Ectodermal cell (in vitro differentiated cells): ENCODE measurements around the gene PBRM1.
"Not testable (repeated sequence)": the region's sequence is repeated elsewhere in the genome, so short reads cannot be mapped to it uniquely, and the experiment has no call there.

Experiments
- H3K27ac ChIP-seq: 2 replicates; pipeline ENCODE4 v1.7.0; 2013; ENCODE audit warnings: mild to moderate bottlenecking, low read depth, low read length; ENCODE audit not compliant: insufficient read depth, poor library complexity, severe bottlenecking
- H3K27me3 ChIP-seq: 2 replicates; pipeline ENCODE4 v1.7.0; 2013; ENCODE audit warnings: mild to moderate bottlenecking, low read length; ENCODE audit not compliant: insufficient read depth, control insufficient read depth, poor library complexity, severe bottlenecking
- H3K36me3 ChIP-seq: one replicate; pipeline ENCODE4 v1.7.0; 2013; ENCODE audit warnings: low read length; ENCODE audit not compliant: control insufficient read depth, insufficient read depth
- H3K4me1 ChIP-seq: one replicate; pipeline ENCODE4 v1.7.0; 2013; ENCODE audit warnings: low read length; ENCODE audit not compliant: control insufficient read depth, insufficient read depth
- H3K4me3 ChIP-seq: 2 replicates; pipeline ENCODE4 v1.7.0; 2013; ENCODE audit warnings: low read depth, low read length, control low read depth; ENCODE audit not compliant: insufficient read depth
- H3K9me3 ChIP-seq: 2 replicates; pipeline ENCODE4 v1.7.0; 2013; ENCODE audit warnings: mild to moderate bottlenecking, low read length, moderate library complexity; ENCODE audit not compliant: control insufficient read depth
- WGBS, 2 experiments: methylation state at CpG; one replicate each; pipeline ENCODE4 v1.1.7; 2013; ENCODE audit warnings: missing lambda C conversion rate in 2 of 2; 5-methylcytosine and 5-hydroxymethylcytosine counted together

Gene PBRM1

DNA sequence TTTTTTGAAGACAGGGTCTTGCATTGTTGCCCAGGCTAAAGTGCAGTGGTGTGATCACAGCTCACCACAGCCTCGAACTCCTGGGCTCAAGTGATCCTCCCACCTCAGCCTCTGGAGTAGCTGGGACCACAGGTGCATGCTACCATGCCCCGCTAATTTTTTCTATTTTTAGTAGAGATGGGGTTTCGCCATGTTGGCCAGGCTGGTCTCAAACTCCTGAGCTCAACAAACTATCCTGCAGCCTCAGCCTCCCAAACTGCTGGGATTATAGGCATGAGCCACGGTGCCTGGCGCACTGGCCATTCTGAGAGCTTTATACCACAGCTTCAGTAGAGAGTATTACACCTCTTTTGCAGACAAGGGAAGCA, 159.1 kb downstream of the PBRM1 start:
- H3K4me3 ChIP-seq, H3K27me3 ChIP-seq, H3K27ac ChIP-seq, H3K4me1 ChIP-seq, H3K9me3 ChIP-seq: not testable (repeated sequence)
- 97% methylated on average over 5 of the region's 5 CpGs for WGBS, 2 experiments
- peaks cover 41% of the 10 kb centered on the region for H3K36me3 ChIP-seq

DNA sequence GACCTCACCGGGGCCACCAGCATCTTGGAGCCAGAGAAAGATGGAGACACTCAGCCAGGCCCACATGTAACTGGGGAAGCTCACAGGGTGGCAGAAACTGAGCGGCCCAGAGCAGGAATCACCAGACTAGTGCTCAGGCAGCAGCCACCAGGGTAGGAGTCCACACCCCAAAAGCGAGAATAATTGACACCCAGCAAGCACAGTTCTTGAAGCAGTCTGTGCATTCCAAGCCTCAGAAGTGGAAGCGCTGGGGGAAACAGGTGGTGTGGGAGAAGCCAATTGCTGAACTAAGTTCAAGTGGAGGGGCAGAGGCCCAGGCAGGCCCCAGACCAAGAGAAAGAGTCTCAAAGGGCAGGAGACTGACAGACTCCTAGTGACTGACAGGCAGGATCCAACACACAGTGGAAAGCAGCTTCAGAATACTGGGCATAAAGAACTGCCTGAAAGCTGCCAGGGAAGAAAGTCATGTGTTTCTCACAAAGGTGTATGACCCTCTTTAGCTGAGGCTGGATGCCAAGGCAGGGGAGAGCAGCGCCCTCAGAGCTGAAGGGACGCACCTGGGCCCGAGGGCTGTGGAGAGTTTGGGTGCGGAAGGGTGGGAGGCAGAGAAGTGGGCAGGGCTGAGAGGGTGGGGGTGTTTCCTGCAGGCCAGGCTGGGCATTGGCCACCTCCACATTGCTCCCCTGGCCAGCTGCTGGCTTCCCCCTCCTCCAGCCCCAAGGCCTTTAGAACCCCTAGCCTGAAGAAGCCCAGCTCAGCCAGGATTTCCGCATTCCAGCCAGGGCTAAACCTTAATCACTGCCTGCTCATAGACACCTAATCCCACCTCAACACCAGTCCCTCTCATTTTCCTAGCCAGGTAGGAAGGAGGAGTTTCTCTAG, 159.8 kb downstream of the PBRM1 start:
- WGBS, 2 experiments: 90 to 92% methylated on average over 9 of the region's 9 CpGs
- no peaks in the 10 kb centered on the region for H3K9me3 ChIP-seq
- peaks cover 41% of the 10 kb centered on the region for H3K36me3 ChIP-seq
- no peaks in the 10 kb centered on the region for H3K27me3 ChIP-seq
- H3K4me1 ChIP-seq: no peaks in the 10 kb centered on the region
- H3K4me3 ChIP-seq: no peak overlapping the region
- H3K27ac ChIP-seq: no peak overlapping the region

DNA sequence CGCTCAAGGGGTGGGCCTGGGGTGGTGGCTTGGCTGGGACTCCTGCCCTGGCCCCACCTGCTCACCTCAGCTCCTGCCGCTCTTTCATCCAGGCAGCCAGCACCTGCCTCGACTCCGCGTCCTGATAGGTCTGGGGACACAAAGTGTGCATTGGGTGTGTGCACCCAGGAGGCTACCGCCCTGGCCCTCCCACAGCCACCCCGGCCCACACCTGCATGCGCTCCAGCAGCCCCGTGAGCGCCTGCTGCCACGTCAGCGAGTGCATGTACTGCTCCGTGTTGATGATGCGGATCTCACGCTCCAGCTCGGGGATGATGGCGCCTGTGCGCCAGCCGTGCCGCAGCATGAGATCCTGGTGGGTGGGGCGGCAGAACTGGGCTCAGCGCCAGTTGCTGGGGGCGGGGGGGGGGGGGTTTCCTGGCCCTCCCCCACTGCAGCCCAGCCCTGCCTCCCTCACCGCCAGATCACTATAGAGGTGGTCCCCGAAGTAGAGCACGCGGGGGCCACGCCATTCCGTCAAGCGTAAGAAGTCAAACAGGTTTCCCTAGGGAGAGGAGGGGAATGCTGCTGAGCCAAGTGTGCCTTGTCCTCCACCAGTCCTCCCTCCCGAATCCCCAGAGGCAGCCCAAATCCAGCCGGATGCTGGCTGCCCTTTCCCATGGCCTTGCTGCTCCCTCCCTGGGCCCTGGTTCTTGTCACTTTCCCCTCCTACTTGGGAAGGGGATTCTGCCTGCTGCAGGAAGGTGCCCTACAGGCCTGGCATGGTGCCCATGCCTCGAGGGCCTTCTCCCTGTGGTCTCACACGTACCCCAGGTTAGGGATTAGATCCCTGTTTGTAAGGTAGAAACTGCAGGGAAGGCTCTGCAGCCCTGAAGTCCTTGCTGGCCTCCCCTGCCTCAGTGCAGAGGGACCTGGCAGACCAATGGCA, 160.7 kb downstream of the PBRM1 start:
- no peaks in the 10 kb centered on the region for H3K9me3 ChIP-seq
- WGBS, 2 experiments: 96% methylated on average over 34 of the region's 34 CpGs
- H3K27ac ChIP-seq: no peak overlapping the region
- H3K4me1 ChIP-seq: no peaks in the 10 kb centered on the region
- H3K4me3 ChIP-seq: no peak overlapping the region
- no peaks in the 10 kb centered on the region for H3K27me3 ChIP-seq
- peaks cover 41% of the 10 kb centered on the region for H3K36me3 ChIP-seq

DNA sequence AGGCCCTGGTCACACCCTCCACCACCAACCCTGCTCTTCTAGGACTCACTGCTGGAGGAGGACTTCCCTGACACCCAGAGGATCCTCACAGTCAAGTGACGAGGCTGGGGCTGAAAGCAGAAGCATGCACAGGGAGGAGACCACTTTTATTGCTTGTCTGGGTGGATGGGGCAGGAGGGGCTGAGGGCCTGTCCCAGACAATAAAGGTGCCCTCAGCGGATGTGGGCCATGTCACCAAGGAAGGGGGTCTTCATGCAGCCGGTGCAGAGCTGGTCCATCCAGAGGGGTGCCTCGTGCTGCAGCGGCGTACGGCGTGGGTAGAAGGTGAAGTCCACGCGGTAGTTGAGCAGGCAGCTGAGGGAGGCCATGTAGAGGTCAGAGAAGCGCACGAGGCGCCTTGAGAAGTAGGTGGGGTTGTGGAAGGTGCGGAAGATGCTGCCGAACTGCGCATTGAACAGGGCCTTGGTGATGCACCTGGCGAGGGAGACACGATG, 161.4 kb downstream of the PBRM1 start:
- H3K27ac ChIP-seq: no peak overlapping the region
- H3K4me1 ChIP-seq: no peaks in the 10 kb centered on the region
- no peak overlapping the region for H3K4me3 ChIP-seq
- no peaks in the 10 kb centered on the region for H3K9me3 ChIP-seq
- WGBS, 2 experiments: 96 to 97% methylated on average over 18 of the region's 18 CpGs
- H3K27me3 ChIP-seq: no peaks in the 10 kb centered on the region
- peaks cover 40% of the 10 kb centered on the region for H3K36me3 ChIP-seq

DNA sequence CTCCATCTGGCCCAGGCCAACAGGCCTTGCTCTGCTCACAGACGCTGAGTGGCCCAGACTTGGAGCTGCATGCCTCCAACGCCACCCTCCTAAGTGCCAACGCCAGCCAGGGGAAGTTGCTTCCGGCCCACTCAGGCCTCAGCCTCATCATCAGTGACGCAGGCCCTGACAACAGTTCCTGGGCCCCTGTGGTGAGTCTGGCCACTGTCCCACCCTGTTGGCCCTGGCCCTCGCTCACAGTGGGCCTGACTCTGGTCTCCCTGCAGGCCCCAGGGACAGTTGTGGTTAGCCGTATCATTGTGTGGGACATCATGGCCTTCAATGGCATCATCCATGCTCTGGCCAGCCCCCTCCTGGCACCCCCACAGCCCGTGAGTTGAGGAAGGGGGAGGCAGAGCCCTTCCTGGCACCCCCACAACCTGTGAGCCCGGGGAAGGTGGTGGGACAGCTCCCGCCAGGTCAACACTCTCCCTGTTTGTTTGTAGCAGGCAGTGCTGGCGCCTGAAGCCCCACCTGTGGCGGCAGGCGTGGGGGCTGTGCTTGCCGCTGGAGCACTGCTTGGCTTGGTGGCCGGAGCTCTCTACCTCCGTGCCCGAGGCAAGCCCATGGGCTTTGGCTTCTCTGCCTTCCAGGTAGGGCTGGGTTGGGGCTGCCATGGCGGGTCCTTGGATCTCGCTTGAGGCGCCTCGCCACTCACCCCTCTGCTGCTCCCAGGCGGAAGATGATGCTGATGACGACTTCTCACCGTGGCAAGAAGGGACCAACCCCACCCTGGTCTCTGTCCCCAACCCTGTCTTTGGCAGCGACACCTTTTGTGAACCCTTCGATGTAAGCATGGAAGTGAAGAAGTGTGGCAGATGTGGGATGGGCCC, 162.1 kb downstream of the PBRM1 start:
- Histone ChIP-seq H3K36me3 (peaks cover 33% of the 10 kb centered on the region), H3K27me3 (no peaks in the 10 kb centered on the region), H3K4me1 (no peaks in the 10 kb centered on the region), H3K27ac (no peak overlapping the region), H3K4me3 (no peak overlapping the region), H3K9me3 (no peaks in the 10 kb centered on the region)
- 95 to 96% methylated on average over 26 of the region's 26 CpGs for WGBS, 2 experiments

DNA sequence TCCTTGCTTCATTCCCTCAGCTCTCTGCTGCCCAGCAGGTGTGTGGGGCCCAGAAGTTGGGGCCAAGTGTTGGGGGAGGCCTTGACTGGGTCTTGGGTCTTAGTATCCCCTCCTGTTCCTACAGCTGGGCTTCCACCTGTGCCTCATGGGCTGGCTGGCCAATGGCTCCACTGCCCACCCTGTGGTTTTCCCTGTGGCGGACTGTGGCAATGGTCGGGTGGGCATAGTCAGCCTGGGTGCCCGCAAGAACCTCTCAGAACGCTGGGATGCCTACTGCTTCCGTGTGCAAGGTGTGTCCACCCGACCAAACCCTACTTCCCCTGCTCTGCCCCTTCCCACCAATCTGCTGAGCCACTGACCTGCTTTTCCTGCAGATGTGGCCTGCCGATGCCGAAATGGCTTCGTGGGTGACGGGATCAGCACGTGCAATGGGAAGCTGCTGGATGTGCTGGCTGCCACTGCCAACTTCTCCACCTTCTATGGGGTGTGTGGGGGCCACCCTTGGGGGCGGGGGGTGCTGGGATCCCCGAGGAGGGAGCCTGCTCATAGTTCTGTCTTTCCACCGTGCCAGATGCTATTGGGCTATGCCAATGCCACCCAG, 163.0 kb downstream of the PBRM1 start:
- Histone ChIP-seq H3K9me3 (no peaks in the 10 kb centered on the region), H3K27me3 (peaks cover 7% of the 10 kb centered on the region), H3K27ac (no peak overlapping the region), H3K36me3 (peaks cover 26% of the 10 kb centered on the region), H3K4me3 (no peak overlapping the region), H3K4me1 (no peaks in the 10 kb centered on the region)
- 93 to 95% methylated on average over 14 of the region's 14 CpGs for WGBS, 2 experiments

DNA sequence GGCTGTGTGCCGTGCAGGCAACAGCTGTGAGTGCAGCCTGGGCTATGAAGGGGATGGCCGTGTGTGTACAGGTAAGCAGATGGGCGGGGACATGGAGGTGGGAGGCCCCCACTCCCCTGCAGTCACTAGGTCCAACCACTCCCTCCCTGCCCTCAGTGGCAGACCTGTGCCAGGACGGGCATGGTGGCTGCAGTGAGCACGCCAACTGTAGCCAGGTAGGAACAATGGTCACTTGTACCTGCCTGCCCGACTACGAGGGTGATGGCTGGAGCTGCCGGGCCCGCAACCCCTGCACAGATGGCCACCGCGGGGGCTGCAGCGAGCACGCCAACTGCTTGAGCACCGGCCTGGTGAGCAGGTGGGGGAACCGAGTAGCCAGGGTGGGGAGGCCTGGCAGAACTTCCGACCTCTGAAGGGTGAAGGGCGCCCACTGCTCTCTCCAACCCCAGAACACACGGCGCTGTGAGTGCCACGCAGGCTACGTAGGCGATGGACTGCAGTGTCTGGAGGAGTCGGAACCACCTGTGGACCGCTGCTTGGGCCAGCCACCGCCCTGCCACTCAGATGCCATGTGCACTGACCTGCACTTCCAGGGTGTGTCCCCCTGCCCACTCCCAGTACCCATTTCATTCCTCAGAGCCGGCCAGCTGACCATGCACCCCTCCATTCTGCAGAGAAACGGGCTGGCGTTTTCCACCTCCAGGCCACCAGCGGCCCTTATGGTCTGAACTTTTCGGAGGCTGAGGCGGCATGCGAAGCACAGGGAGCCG, 163.6 kb downstream of the PBRM1 start:
- H3K4me3 ChIP-seq: no peak overlapping the region

DNA sequence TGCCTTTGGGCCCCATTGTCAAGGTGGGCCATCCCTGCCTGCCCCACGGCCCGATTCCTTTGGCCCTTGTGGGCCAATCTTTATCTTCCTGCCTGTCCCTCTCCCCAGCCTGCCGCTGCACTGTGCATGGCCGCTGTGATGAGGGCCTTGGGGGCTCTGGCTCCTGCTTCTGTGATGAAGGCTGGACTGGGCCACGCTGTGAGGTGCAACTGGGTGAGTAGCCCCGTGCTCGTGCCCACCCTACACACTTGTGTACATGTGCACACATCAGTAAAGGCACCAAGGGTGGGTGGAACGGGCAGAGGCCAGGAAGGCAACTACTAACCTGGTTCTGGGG, 164.3 kb downstream of the PBRM1 start:
- Histone ChIP-seq H3K4me1 (no peaks in the 10 kb centered on the region), H3K36me3 (peaks cover 18% of the 10 kb centered on the region), H3K9me3 (no peaks in the 10 kb centered on the region), H3K27ac (no peak overlapping the region), H3K27me3 (peaks cover 7% of the 10 kb centered on the region), H3K4me3 (no peak overlapping the region)
- 93 to 94% methylated on average over 8 of the region's 8 CpGs for WGBS, 2 experiments

More for the DNA sequence above, 163.6 kb downstream of the PBRM1 start:
- Histone ChIP-seq H3K27me3 (peaks cover 7% of the 10 kb centered on the region), H3K36me3 (peaks cover 21% of the 10 kb centered on the region), H3K27ac (no peak overlapping the region), H3K4me1 (no peaks in the 10 kb centered on the region), H3K9me3 (no peaks in the 10 kb centered on the region)
- WGBS, 2 experiments: 95% methylated on average over 33 of the region's 33 CpGs
